IMR-90 (cell line): Measurements from ENCODE around the gene SLC24A3. TPM values are rescaled to one million over a fixed set of nuclear protein-coding genes. Genes with fewer than 3 reads are reported as not detected.

ENCODE experiments used
- ATAC-seq: fragments of 200-7000 bp; cut with Tn5 transposase; 2 replicates; pipeline ENCODE4 v1.9.1; 2020; ENCODE audit warnings: low read depth, mild to moderate bottlenecking, moderate library complexity
- BruUV-seq: library from RNA; stranded (reverse); fragments of 400-500 nt; replicated peaks from 2 replicates; lab custom pipeline; 2021; lab: Mats Ljungman, UMichigan
- CTCF ChIA-PET: fragments of 300-600 bp; formaldehyde crosslinking; extraction: SDS; loops from one replicate; lab custom pipeline; 2021; ENCODE audit warnings: antibody characterized with exemption; lab: Yijun Ruan, JAX
- POLR2A ChIA-PET: fragments of 300-600 bp; sonication (Branson Sonifier 250); formaldehyde crosslinking; loops from one replicate; lab custom pipeline; 2022; ENCODE audit warnings: antibody characterized with exemption; ENCODE audit not compliant: unreplicated experiment; lab: Charles Lee
- DNase-seq: peaks from one replicate; pipeline ENCODE4 v3.0.0; 2013
- H2AFZ ChIP-seq: replicated peaks from 2 replicates; pipeline ENCODE3; 2013; ENCODE audit warnings: low read length, mild to moderate bottlenecking; ENCODE audit not compliant: poor library complexity
- H2AK5ac ChIP-seq: 2 replicates; pipeline ENCODE4 v1.6.1; 2013; ENCODE audit warnings: low read depth, low read length, inconsistent platforms
- H2AK9ac ChIP-seq: replicated peaks from 2 replicates; pipeline ENCODE3; 2013; ENCODE audit warnings: mild to moderate bottlenecking, low read depth, low read length, moderate library complexity; ENCODE audit not compliant: poor library complexity
- H2BK120ac ChIP-seq: 2 replicates; pipeline ENCODE4 v1.6.1; 2013; ENCODE audit warnings: low read depth, low read length, inconsistent platforms
- H2BK15ac ChIP-seq: 3 replicates; pipeline ENCODE4 v1.6.1; 2013; ENCODE audit warnings: low read depth, low read length, inconsistent platforms
- H2BK20ac ChIP-seq: 2 replicates; pipeline ENCODE4 v1.6.1; 2013; ENCODE audit warnings: low read depth, mild to moderate bottlenecking, inconsistent platforms, low read length, moderate library complexity
- H2BK5ac ChIP-seq: 2 replicates; pipeline ENCODE4 v1.6.1; 2013; ENCODE audit warnings: mild to moderate bottlenecking, low read depth, low read length, inconsistent platforms; ENCODE audit not compliant: poor library complexity, severe bottlenecking
- H3K14ac ChIP-seq: replicated peaks from 2 replicates; pipeline ENCODE4 v1.6.1; 2013; ENCODE audit warnings: low read depth, low read length, inconsistent platforms
- H3K18ac ChIP-seq: 2 replicates; pipeline ENCODE4 v1.6.1; 2013; ENCODE audit warnings: low read depth, low read length, control low read depth
- H3K23ac ChIP-seq: 2 replicates; pipeline ENCODE4 v1.6.1; 2013; ENCODE audit warnings: low read depth, low read length, inconsistent platforms
- H3K27ac ChIP-seq: 2 replicates; pipeline ENCODE4 v1.5.1; 2013; ENCODE audit warnings: mild to moderate bottlenecking, control low read depth, low read length; ENCODE audit not compliant: insufficient read depth
- H3K27me3 ChIP-seq: 2 replicates; pipeline ENCODE4 v1.6.1; 2013; ENCODE audit warnings: low read length; ENCODE audit not compliant: control insufficient read depth, insufficient read depth
- H3K36me3 ChIP-seq: 2 replicates; pipeline ENCODE4 v1.6.1; 2013; ENCODE audit warnings: low read length, mixed read lengths; ENCODE audit not compliant: control insufficient read depth, insufficient read depth
- H3K4ac ChIP-seq: 2 replicates; pipeline ENCODE4 v1.6.1; 2013; ENCODE audit warnings: low read depth, low read length, inconsistent platforms
- H3K4me1 ChIP-seq: 2 replicates; pipeline ENCODE4 v1.6.1; 2013; ENCODE audit warnings: low read length, mixed read lengths; ENCODE audit not compliant: control insufficient read depth, insufficient read depth
- H3K4me2 ChIP-seq: 2 replicates; pipeline ENCODE4 v1.6.1; 2013; ENCODE audit warnings: low read depth, mild to moderate bottlenecking, control low read depth, low read length, moderate library complexity
- H3K4me3 ChIP-seq: 2 replicates; pipeline ENCODE4 v1.5.1; 2013; ENCODE audit warnings: low read depth, mild to moderate bottlenecking, control low read depth, low read length, moderate library complexity; ENCODE audit not compliant: insufficient read depth
- H3K56ac ChIP-seq: 2 replicates; pipeline ENCODE4 v1.6.1; 2013; ENCODE audit warnings: low read length, inconsistent platforms; ENCODE audit not compliant: insufficient read depth; ENCODE audit errors: extremely low read depth
- H3K79me1 ChIP-seq, 2 experiments: 2 replicates each; pipeline ENCODE4 v1.6.1; 2013; ENCODE audit warnings: low read length in 2 of 2, inconsistent platforms in 1 of 2, low read depth in 1 of 2
- H3K9ac ChIP-seq: 2 replicates; pipeline ENCODE4 v1.6.1; 2013; ENCODE audit warnings: low read depth, low read length, control low read depth
- H3K9me1 ChIP-seq: 2 replicates; pipeline ENCODE4 v1.6.1; 2013; ENCODE audit warnings: low read length, inconsistent platforms; ENCODE audit not compliant: insufficient read depth
- H3K9me3 ChIP-seq: 2 replicates; pipeline ENCODE4 v1.6.1; 2013; ENCODE audit warnings: low read length; ENCODE audit not compliant: control insufficient read depth, insufficient read depth
- H4K20me1 ChIP-seq: 2 replicates; pipeline ENCODE4 v1.6.1; 2013; ENCODE audit warnings: low read length, inconsistent platforms; ENCODE audit not compliant: insufficient read depth
- H4K5ac ChIP-seq: 2 replicates; pipeline ENCODE4 v1.6.1; 2013; ENCODE audit warnings: mild to moderate bottlenecking, low read depth, low read length, control low read depth
- H4K8ac ChIP-seq, 2 experiments: 2 replicates each; pipeline ENCODE4 v1.6.1; 2013; ENCODE audit warnings: low read depth in 2 of 2, low read length in 2 of 2, control low read depth in 1 of 2, inconsistent platforms in 1 of 2
- H4K91ac ChIP-seq: 2 replicates; pipeline ENCODE4 v1.6.1; 2013; ENCODE audit warnings: low read depth, low read length, inconsistent platforms; ENCODE audit not compliant: insufficient read depth
- CHD1 ChIP-seq: IDR thresholded peaks from 2 replicates; pipeline ENCODE4 v1.6.1; 2012; ENCODE audit warnings: low read depth, low read length, improper control_type of control experiment
- CTCF ChIP-seq: conservative IDR thresholded peaks from 2 replicates; pipeline ENCODE4 v1.5.1; 2012; ENCODE audit warnings: mild to moderate bottlenecking, low read depth, low read length, improper control_type of control experiment
- FOS ChIP-seq: fragments of 150-350 bp; IDR thresholded peaks from 2 replicates; pipeline ENCODE4 v1.6.1; 2016; ENCODE audit warnings: low read depth, low read length
- MAFK ChIP-seq: IDR thresholded peaks from 2 replicates; pipeline ENCODE4 v1.6.1; 2012; ENCODE audit warnings: low read depth, low read length, improper control_type of control experiment
- MAZ ChIP-seq: IDR thresholded peaks from 2 replicates; pipeline ENCODE4 v1.6.1; 2012; ENCODE audit warnings: low read depth, mild to moderate bottlenecking, low read length, improper control_type of control experiment, moderate library complexity, borderline replicate concordance
- MXI1 ChIP-seq: IDR thresholded peaks from 2 replicates; pipeline ENCODE4 v1.6.1; 2012; ENCODE audit warnings: low read depth, mild to moderate bottlenecking, low read length, moderate library complexity, borderline replicate concordance
- NFE2L2 ChIP-seq: fragments of 150-350 bp; IDR thresholded peaks from 2 replicates; pipeline ENCODE4 v1.6.1; 2016; ENCODE audit warnings: low read depth, mild to moderate bottlenecking, low read length
- POLR2A ChIP-seq: IDR thresholded peaks from 2 replicates; pipeline ENCODE4 v1.6.1; 2012; ENCODE audit warnings: mild to moderate bottlenecking, low read depth, low read length
- RAD21 ChIP-seq: IDR thresholded peaks from 2 replicates; pipeline ENCODE4 v1.6.1; 2012; ENCODE audit warnings: low read length, improper control_type of control experiment
- RCOR1 ChIP-seq: IDR thresholded peaks from 2 replicates; pipeline ENCODE4 v1.6.1; 2012; ENCODE audit warnings: mild to moderate bottlenecking, low read length, improper control_type of control experiment; ENCODE audit not compliant: insufficient replicate concordance
- RFX5 ChIP-seq: IDR thresholded peaks from 2 replicates; pipeline ENCODE4 v1.8.0; 2012; ENCODE audit warnings: low read depth, mild to moderate bottlenecking, low read length, moderate library complexity
- SMC3 ChIP-seq: fragments of 150-350 bp; IDR thresholded peaks from 2 replicates; pipeline ENCODE4 v1.6.1; 2016; ENCODE audit warnings: low read depth, mild to moderate bottlenecking, antibody characterized with exemption, low read length, moderate library complexity
- WGBS, 2 experiments: methylation state at CpG; one replicate each; pipeline versions ENCODE4 v1.1.5 to v1.1.7; 2013; ENCODE audit warnings: missing lambda C conversion rate in 2 of 2; ENCODE audit not compliant: insufficient read length in 1 of 2; ENCODE audit errors: extremely low coverage in 2 of 2; 5-methylcytosine and 5-hydroxymethylcytosine counted together
- dilution Hi-C: fragments of 300-500 bp; cut with HindIII; formaldehyde crosslinking; loops from one replicate; pipeline ENCODE4 v1.14.3; 2018; ENCODE audit warnings: low sequenced_read_pairs; ENCODE audit not compliant: unreplicated experiment
- in situ Hi-C: fragments of 300-500 bp; cut with MboI; formaldehyde crosslinking; loops from 3 replicates; pipeline ENCODE4 v1.14.3; 2019; ENCODE audit warnings: low sequenced_read_pairs, inconsistent platforms, mixed read lengths
- intact Hi-C: fragments of 100-400 bp; cut with micrococcal nuclease; formaldehyde crosslinking; loops from 2 replicates; pipeline ENCODE4 v1.10.0; 2022
- polyA plus RNA-seq, 3 experiments: library from polyadenylated mRNA; depleted of rRNA; stranded (reverse); fragments of >200 nt; gene quantifications; 2 replicates each; pipeline ENCODE4 v1.2.3, GENCODE V29; 2012; ENCODE audit warnings: low replicate concordance in 1 of 3
- total RNA-seq: library from RNA; depleted of rRNA; stranded (reverse); fragments of >200 nt; gene quantifications from 2 replicates; pipeline ENCODE4 v1.2.3, GENCODE V29; 2012

Gene SLC24A3
- total and polyA plus RNA-seq, 2 of the 4 experiments (the other 2 are of a cell fraction), result not detected

- dilution Hi-C loops (no loop called here), in situ Hi-C loops (no loop called here), intact Hi-C loops (no loop called here)
- Histone ChIP-seq H3K4ac (no peak overlapping the region), H2BK5ac (no peak overlapping the region), H2AK9ac (no peak overlapping the region), H4K20me1 (no peaks in the 10 kb centered on the region), H3K27me3 (no peaks in the 10 kb centered on the region), H3K79me1 (no peaks in the 10 kb centered on the region), H3K14ac (no peak overlapping the region), H3K9ac (no peak overlapping the region), H4K5ac (no peak overlapping the region), H3K56ac (no peak overlapping the region), H3K4me2 (no peak overlapping the region), H2BK20ac (no peak overlapping the region), H3K23ac (no peak overlapping the region), H2AK5ac (no peak overlapping the region), H3K4me3 (no peak overlapping the region), H4K8ac (no peak overlapping the region), H3K36me3 (no peaks in the 10 kb centered on the region), H3K27ac (no peak overlapping the region), H2BK120ac (no peak overlapping the region), H3K4me1 (no peaks in the 10 kb centered on the region), H4K91ac (no peak overlapping the region), H2BK15ac (no peak overlapping the region), H3K9me1 (no peaks in the 10 kb centered on the region), H2AFZ (no peak overlapping the region), H3K18ac (no peak overlapping the region), H3K9me3 (no peaks in the 10 kb centered on the region; the same call in 1 of the 2 replicates)
- ATAC-seq, result no peak
- ChIA-PET CTCF (no interaction called here), POLR2A (no interaction called here)
- TF ChIP-seq MAFK (no peak), MXI1 (no peak), RCOR1 (no peak), RAD21 (no peak), RFX5 (no peak), CTCF (no peak), MAZ (no peak), SMC3 (no peak), NFE2L2 (no peak), CHD1 (no peak), POLR2A (no peak), FOS (no peak)
- no peak for DNase-seq
- no TSS peak for BruUV-seq
- 60% methylated on average over 1 of the region's 6 CpGs; no CpG with 5 or more reads in 1 of the 2 experiments for WGBS, 2 experiments
Measured at GRCh38 chr20:19330038-19330437, 117.6 kb downstream of the SLC24A3 start.
